CD4-positive, alpha-beta T cell (primary cell): Measurements from ENCODE around the gene NDUFS6. TPM values are rescaled to one million over a fixed set of nuclear protein-coding genes. Genes with fewer than 3 reads are reported as not detected.

ENCODE experiments used
- ATAC-seq: fragments of 200-7000 bp; cut with Tn5 transposase; one replicate; pipeline ENCODE4 v1.10.0; 2022; ENCODE audit warnings: mild to moderate bottlenecking; ENCODE audit not compliant: poor library complexity
- CTCF ChIA-PET: fragments of 350-600 bp; sonication (Branson Sonifier 250); formaldehyde crosslinking; loops from one replicate; lab custom pipeline; 2021; ENCODE audit warnings: antibody characterized with exemption, inconsistent platforms; lab: Charles Lee
- POLR2A ChIA-PET: fragments of 350-600 bp; sonication (Branson Sonifier 250); formaldehyde crosslinking; loops from one replicate; lab custom pipeline; 2021; ENCODE audit warnings: antibody characterized with exemption, inconsistent platforms; lab: Charles Lee
- DNase-seq, 14 experiments: peaks; one replicate each; pipeline ENCODE4 v3.0.0-alpha.2; 2013 to 2020; ENCODE audit warnings: mixed read lengths in 2 of 14
- H3K27ac ChIP-seq, 2 donors: one replicate each; pipeline versions ENCODE4 v1.5.1 to v1.7.0; 2013; ENCODE audit warnings: low read length in 2 of 2, low read depth in 1 of 2, mild to moderate bottlenecking in 1 of 2
- H3K27me3 ChIP-seq, 2 experiments: 1 replicate in 1 of 2; 2 replicates in 1 of 2; pipeline versions ENCODE4 v1.6.1 to v1.7.0; 2013; ENCODE audit warnings: low read length in 2 of 2, control low read depth in 1 of 2, mild to moderate bottlenecking in 1 of 2, moderate library complexity in 1 of 2; ENCODE audit not compliant: insufficient read depth in 2 of 2, control insufficient read depth in 1 of 2
- H3K36me3 ChIP-seq: one replicate; pipeline ENCODE4 v1.6.1; 2013; ENCODE audit warnings: low read length, control low read depth; ENCODE audit not compliant: insufficient read depth
- H3K4me1 ChIP-seq: one replicate; pipeline ENCODE4 v1.6.1; 2013; ENCODE audit warnings: low read length, control low read depth; ENCODE audit not compliant: insufficient read depth
- H3K4me3 ChIP-seq: one replicate; pipeline ENCODE4 v1.5.1; 2013; ENCODE audit warnings: mild to moderate bottlenecking, low read length, moderate library complexity
- H3K9me3 ChIP-seq, 2 experiments: 1 replicate in 1 of 2; 2 replicates in 1 of 2; pipeline versions ENCODE4 v1.6.1 to v1.7.0; 2013; ENCODE audit warnings: low read length in 2 of 2, mild to moderate bottlenecking in 2 of 2, control low read depth in 1 of 2, moderate library complexity in 1 of 2; ENCODE audit not compliant: control insufficient read depth in 1 of 2, insufficient read depth in 1 of 2
- H3K27ac Mint-ChIP-seq: one replicate; pipeline ENCODE4 v1.8.0; 2020; ENCODE audit warnings: mixed read lengths
- H3K27me3 Mint-ChIP-seq: one replicate; pipeline ENCODE4 v1.8.0; 2021; ENCODE audit warnings: mixed read lengths
- H3K36me3 Mint-ChIP-seq: one replicate; pipeline ENCODE4 v1.8.0; 2021; ENCODE audit warnings: low read depth, mixed read lengths
- H3K4me1 Mint-ChIP-seq: one replicate; pipeline ENCODE4 v1.8.0; 2021; ENCODE audit warnings: low read depth, mixed read lengths
- H3K4me3 Mint-ChIP-seq: one replicate; pipeline ENCODE4 v1.8.0; 2020; ENCODE audit warnings: mild to moderate bottlenecking, mixed read lengths
- H3K9me3 Mint-ChIP-seq: one replicate; pipeline ENCODE4 v1.8.0; 2020; ENCODE audit warnings: mixed read lengths
- intact Hi-C, 2 experiments: fragments of 100-400 bp; cut with DNase I in 1 of 2; cut with micrococcal nuclease in 1 of 2; formaldehyde crosslinking; loops; one replicate each; pipeline versions ENCODE4 v1.15.1 to v1.9.0; 2023 to 2025; cut with DNase I, micrococcal nuclease
- total RNA-seq, 174 experiments: library from RNA in 2 of 174; stranded (reverse) in 2 of 174; gene quantifications; one replicate each; pipeline ENCODE4 v1.2.3 and lab custom pipeline; 2021 to 2026
- TF ChIP-seq, protein P1 (sequence below): fragments of 200-600 bp; IDR thresholded peaks from one replicate; pipeline ENCODE4 v1.8.0; 2022; ENCODE audit warnings: antibody characterized with exemption, mild to moderate bottlenecking

NDUFS6 gene
- total RNA-seq, 2 experiments from 2014 or later, result 13.1 to 17.5 TPM

- Histone ChIP-seq H3K27ac (no peak overlapping the region), H3K27me3 (no peaks in the 10 kb centered on the region), H3K4me3 (no peak overlapping the region), H3K9me3 (no peaks in the 10 kb centered on the region), H3K4me1 (peaks cover 17% of the 10 kb centered on the region), H3K36me3 (peaks cover 95% of the 10 kb centered on the region)
- DNase-seq (no peak), ATAC-seq (no peak)
- Mint-ChIP-seq H3K4me1 (peaks cover 30% of the 10 kb centered on the region), H3K27ac (no peak overlapping the region), H3K9me3 (no peaks in the 10 kb centered on the region), H3K27me3 (no peaks in the 10 kb centered on the region), H3K4me3 (no peak overlapping the region), H3K36me3 (peaks cover 99% of the 10 kb centered on the region)
- TF ChIP-seq, protein P1, sequence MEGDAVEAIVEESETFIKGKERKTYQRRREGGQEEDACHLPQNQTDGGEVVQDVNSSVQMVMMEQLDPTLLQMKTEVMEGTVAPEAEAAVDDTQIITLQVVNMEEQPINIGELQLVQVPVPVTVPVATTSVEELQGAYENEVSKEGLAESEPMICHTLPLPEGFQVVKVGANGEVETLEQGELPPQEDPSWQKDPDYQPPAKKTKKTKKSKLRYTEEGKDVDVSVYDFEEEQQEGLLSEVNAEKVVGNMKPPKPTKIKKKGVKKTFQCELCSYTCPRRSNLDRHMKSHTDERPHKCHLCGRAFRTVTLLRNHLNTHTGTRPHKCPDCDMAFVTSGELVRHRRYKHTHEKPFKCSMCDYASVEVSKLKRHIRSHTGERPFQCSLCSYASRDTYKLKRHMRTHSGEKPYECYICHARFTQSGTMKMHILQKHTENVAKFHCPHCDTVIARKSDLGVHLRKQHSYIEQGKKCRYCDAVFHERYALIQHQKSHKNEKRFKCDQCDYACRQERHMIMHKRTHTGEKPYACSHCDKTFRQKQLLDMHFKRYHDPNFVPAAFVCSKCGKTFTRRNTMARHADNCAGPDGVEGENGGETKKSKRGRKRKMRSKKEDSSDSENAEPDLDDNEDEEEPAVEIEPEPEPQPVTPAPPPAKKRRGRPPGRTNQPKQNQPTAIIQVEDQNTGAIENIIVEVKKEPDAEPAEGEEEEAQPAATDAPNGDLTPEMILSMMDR, result no peak
- CTCF ChIA-PET, result no interaction called here
- POLR2A ChIA-PET, result no interaction called here
- intact Hi-C loops, result no loop called here
These were observed 6.4 kb downstream of the NDUFS6 start for GRCh38 chr5:1807451-1808185.

- Mint-ChIP-seq H3K27ac (no peak overlapping the region), H3K27me3 (no peaks in the 10 kb centered on the region), H3K4me3 (no peak overlapping the region), H3K4me1 (peaks cover 21% of the 10 kb centered on the region), H3K9me3 (no peaks in the 10 kb centered on the region), H3K36me3 (peaks cover 93% of the 10 kb centered on the region)
- Histone ChIP-seq H3K4me1 (peaks cover 13% of the 10 kb centered on the region), H3K9me3 (no peaks in the 10 kb centered on the region), H3K27ac (no peak overlapping the region), H3K27me3 (no peaks in the 10 kb centered on the region), H3K36me3 (peaks cover 93% of the 10 kb centered on the region), H3K4me3 (no peak overlapping the region)
- ATAC-seq (no peak), DNase-seq (no peak)
- CTCF ChIA-PET, result no interaction called here
- intact Hi-C loops, result no loop called here
- TF ChIP-seq, protein P1, result no peak
- POLR2A ChIA-PET, result no interaction called here
These were observed 7.2 kb downstream of the NDUFS6 start for GRCh38 chr5:1808439-1808838.

GRCh38 chr5:1809416-1810035, 8.3 kb downstream of the NDUFS6 start:
- intact Hi-C loops, result no loop called here
- ATAC-seq, result no peak
- Histone ChIP-seq H3K9me3 (no peaks in the 10 kb centered on the region), H3K36me3 (peaks cover 93% of the 10 kb centered on the region), H3K27me3 (no peaks in the 10 kb centered on the region), H3K4me3 (no peak overlapping the region), H3K4me1 (peaks cover 5% of the 10 kb centered on the region), H3K27ac (no peak overlapping the region)
- TF ChIP-seq, protein P1, result no peak
- H3K4me1 Mint-ChIP-seq, result peaks cover 11% of the 10 kb centered on the region
- ChIA-PET CTCF (no interaction called here), POLR2A (no interaction called here)
- H3K9me3 Mint-ChIP-seq, result no peaks in the 10 kb centered on the region
- no peaks in the 10 kb centered on the region for H3K27me3 Mint-ChIP-seq
- peak in 1 of 14 experiments; percentile 22 for DNase-seq
- H3K36me3 Mint-ChIP-seq, result peaks cover 93% of the 10 kb centered on the region
- H3K4me3 Mint-ChIP-seq, result no peak overlapping the region
- no peak overlapping the region for H3K27ac Mint-ChIP-seq
